GM12892 (cell line): ENCODE data around the gene CACFD1.

Experiments
- DNase-seq: peaks from one replicate; pipeline ENCODE4 v3.0.0; 2011; ENCODE audit not compliant: insufficient read length
- FAIRE-seq: peaks from 2 replicates; lab custom pipeline; 2011; peaks lifted over from hg19 to GRCh38; lab: Jason Lieb, UNC
- POLR2A ChIP-seq: IDR thresholded peaks from 2 replicates; pipeline ENCODE4 v1.6.1; 2011; ENCODE audit warnings: low read depth, low read length, control low read depth
- POLR2AphosphoS5 ChIP-seq: IDR thresholded peaks from 2 replicates; pipeline ENCODE4 v1.6.1; 2011; ENCODE audit warnings: low read depth, low read length, control low read depth
- TAF1 ChIP-seq: IDR thresholded peaks from 2 replicates; pipeline ENCODE4 v1.6.1; 2011; ENCODE audit warnings: low read depth, mild to moderate bottlenecking, control low read depth, low read length, borderline replicate concordance

CACFD1 gene

DNA sequence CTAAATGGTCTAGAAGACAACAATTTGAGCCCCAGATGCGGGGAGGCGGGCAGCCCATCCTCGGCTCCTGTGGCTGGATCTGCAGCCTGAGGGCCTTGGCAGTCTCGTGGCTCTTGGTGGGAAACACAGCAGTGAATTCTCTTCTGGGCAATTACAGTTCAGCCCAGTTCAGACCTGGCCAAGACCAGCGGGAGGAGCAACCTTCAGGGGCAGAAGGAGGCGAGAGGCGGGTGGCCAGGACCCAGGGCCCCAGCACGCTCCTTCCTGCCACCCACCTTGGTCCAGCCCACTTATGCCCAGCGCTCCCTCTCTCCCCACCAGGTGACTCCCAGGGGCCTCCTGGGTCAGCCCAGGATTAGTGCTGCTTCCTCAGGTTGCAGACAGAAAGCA, 57.2 kb downstream of the CACFD1 start:
- DNase-seq = no peak
- FAIRE-seq = no peak
- no peak for TF ChIP-seq TAF1

DNA sequence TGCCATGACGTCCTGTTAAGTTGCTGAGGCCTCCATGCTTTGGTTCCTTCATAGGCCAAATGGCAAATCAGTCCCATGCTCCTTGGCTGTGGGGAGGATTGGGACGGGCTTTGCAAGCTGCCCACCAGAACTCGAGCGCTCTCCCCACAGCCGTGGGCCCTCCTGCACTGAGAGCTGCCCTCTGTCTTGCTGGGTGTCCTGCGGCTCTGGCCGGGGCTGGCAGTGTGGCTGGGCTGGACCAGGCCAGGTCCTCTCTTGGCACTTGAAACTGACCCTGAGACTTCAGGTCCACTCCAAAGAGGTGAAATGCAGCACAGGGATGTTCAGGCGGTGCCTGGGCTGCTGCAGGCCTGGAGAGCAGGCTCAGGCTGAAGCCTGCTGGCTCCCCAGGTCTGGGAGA, 57.9 kb downstream of the CACFD1 start:
- TF ChIP-seq POLR2AphosphoS5 (no peak), TAF1 (no peak), POLR2A (no peak)
- DNase-seq (no peak), FAIRE-seq (no peak)

DNA sequence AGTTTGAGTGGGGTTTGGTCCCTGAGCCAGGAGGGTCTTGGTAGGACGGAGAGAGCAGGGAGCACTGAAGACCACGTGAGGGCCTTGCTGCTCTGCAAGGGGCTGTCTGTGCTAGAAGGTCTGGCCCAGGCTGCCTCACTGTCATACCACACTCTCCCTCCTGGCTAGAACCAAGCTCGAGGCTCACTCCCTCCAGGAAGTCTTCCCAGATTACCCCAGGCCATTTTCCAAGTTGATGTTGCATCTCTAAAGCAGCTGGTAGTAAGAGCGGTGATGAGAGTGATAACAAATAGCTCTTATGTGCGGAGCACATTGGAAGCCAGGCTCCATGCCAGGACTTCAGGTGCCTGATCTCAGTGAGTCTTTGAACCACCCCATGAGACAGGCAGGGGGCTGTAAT, 58.4 kb downstream of the CACFD1 start:
- no peak for TF ChIP-seq TAF1
- TF ChIP-seq POLR2AphosphoS5 = no peak
- TF ChIP-seq POLR2A = no peak
- FAIRE-seq = no peak
- no peak for DNase-seq

DNA sequence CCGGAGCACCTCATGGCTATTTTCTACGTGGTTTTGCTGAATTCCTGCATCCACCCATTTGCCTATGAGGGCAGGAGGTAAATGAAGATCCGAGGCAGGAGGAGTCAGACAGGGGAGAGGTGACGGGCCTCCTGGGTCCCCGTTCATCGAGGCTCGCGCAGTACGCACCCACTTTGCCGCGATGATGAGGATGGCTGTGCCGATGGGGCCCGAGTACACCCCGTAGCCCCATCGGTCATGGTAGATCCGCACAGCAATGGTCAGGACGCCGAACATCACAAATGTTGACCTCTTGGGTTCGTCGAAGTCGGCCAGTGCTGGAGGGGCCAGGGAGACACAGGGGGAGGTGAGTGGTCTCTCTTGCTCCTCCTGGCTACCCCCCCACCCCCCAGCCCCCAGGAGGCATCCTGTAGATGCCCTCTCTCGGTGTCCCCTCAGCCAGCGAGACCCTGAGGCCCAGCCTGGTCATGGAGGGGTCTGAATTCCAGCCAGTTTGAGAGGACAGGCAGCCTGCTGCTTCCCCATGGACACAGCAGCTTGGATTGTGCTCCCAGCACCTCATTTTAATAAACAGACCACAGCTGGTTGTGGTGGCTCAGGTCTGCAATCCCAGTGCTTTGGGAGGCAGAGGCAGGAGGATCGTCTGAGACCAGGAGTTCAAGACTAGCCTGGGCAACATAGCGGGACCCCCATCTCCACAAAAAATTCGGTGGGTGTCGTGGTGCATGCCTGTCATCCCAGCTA, 59.1 kb downstream of the CACFD1 start:
- no peak for FAIRE-seq
- no peak for TF ChIP-seq POLR2A
- no peak for TF ChIP-seq POLR2AphosphoS5
- TF ChIP-seq TAF1 = no peak
- no peak for DNase-seq

DNA sequence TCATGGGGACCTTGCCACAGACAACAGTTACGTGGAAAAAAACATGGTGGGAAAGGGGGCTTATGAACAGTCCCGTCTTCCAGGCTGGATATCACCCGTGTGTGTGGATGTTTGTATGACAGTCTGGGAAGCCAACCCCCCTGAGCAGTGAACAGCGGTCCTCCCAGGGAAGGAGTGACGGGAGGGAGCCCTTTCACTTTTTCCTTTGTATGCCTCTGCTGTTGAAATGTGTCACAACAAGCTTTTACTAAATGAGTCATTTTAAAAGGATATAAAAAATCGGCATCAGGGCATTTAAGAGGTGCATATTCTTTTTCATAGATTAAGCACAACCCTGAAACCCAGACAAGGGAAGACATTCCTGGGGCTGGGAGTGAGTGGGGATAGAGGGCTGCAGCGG, 59.9 kb downstream of the CACFD1 start:
- DNase-seq (no peak), FAIRE-seq (no peak)
- TF ChIP-seq POLR2AphosphoS5 (no peak), POLR2A (no peak), TAF1 (no peak)

DNA sequence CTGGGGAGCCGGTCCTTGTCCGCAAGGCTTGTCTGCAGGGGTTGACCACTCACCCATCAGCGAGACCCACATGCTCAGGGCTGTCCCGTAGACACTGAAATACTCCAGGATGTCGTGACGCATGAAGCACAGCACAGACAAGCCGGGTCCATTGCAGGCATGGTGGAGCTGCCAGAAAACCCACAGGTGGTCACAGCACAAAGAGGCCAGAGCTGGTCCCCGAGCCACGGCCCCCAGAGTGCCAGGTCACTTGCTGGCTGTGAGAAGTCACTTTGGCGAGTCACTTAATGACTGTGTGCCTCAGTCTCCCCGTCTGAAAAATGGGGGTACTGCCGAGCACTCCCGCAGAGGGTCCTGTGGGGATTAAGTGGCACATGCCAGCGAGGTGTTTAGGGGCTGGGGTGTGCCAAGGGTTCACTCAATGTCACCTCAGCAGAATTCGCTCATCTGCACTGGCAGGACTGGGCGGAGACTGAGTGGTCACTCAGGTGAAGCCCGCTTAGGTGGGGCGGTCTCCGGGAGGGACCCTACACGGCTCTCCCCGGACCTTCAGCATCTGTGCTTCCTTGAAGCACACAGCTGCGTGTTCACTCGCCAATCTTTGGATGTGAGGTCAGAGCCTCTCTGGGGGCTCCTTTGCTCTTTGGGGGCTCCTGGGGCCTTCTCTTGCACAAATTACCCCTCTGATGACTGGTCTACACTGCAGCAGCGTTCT, 60.5 kb downstream of the CACFD1 start:
- DNase-seq = no peak
- no peak for FAIRE-seq
- TF ChIP-seq POLR2A (no peak), TAF1 (no peak), POLR2AphosphoS5 (no peak)
